HG03565 (cell line): ENCODE measurements around the gene SELENOV.

ENCODE experiments used
- ATAC-seq: cut with Tn5 transposase; IDR thresholded peaks from one replicate; pipeline ENCODE4 v1.9.1; 2021; ENCODE audit warnings: mild to moderate bottlenecking, moderate library complexity; ENCODE audit not compliant: unreplicated experiment

The SELENOV gene

DNA sequence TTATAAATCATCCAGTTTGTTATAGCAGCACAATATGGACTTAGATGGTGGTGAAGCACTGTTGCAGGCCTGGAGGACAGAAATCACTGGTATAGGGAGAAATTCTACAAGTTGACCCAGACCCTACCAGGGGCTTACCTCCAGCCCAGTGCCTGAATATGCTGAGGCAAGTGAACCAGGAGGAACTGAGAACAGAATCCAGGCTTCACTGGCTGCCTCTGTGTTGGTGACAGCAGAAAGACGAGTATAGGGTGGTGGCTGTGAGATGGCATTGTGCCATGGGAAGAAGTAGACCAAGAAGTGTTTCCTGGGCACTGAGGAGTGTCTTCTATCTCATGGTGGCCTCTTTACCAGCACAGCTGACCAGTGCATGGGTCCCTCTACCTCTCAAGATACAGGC, 40.9 kb downstream of the SELENOV start:
- ATAC-seq = no peak

DNA sequence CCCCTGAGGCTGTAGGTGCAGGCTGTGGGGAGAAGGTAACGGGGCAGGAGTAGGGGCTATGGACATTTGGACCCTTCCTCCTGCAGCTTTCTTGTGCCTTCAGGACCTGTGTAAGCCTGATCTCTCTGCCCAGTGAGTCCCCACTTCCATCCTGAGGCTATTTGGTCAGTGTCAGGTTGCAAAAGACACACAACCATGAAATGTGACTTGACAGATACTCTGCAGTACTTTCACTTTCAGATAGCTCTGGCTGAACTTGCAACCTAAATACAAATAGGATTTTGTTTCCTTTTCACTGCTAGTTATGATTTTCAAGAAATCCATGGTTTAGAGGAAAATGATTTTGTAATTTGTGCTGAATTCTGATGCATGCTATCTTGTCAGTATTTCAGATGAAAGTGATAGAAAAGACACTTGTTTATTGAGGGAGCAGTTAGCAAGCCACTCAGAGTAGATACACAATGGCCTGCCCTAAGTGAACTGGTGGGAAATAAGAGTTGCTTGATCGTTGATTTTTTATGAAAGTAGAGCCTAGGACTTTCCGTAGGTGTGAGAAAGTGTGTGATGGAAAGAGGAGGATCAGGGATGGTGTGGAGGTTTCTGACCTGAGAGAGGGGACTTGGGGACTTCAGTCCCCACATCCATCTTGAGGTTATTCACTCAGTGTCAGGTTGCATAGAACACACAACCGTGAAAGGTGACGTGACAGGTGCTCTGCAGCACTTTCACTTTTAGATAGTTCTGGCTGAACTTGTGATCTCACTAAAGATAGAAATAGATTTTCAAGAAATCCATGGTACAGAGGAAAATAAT, 43.1 kb downstream of the SELENOV start:
- ATAC-seq = no peak

DNA sequence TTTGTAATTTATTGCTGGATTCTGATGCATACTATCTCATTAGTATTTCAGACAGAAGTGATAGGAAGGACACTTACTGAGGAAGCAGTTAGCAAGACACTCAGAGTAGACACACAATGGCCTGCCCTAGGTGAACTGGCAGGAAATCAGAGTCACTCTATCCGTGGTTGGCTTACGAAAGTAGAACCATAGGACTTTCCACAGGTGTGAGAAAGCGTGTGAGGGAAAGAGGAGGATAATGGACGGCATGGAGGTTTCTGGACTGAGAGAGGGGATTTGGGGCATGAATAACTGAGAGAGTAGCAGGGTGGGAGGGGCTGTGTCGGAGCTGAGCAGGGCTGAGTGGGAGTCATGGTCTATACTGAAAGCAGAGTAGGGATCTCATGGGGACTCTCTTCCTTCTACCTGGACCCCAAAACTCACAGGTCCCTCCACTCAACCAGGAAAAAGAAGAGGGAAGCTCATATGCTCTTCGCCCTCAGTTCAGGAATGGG, 43.7 kb downstream of the SELENOV start:
- no peak for ATAC-seq

DNA sequence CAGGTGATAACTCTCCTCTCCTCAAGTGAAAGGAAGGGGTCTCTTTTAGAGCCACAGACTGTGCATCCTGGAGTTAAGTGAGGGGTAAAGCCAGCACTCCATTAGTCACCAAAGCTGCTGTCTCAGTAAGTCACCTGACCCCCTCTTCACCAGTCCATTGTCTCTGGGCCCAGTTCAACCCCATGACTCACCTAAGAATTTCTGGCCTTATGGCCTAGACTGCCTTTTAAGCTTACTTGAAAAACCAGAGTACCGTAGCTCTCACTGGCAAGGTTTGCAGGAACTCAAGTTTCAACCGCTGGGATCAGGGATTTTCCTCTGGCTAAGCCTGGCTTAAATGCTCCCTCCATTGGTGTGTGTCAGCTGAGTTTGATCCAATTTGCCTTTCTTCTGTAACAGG, 48.5 kb downstream of the SELENOV start:
- no peak for ATAC-seq

DNA sequence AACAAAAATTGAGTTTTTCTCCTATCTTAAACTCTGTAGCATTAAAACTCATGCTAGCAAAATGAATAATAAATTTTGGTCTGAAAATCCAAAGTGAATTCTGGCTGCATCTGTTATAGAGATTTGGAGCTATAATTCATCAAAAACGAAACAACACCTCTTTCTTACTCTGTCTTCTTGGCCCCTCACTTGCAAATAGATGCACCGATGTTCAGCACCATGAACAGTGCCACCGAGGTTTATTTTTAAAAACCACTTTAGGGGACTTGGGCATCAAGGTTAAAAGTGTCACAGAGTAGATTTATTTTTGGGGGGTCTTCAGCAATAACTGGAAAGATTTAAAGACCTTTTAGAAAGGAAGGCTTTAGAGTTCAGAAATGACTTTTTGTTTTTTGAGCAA, 51.1 kb downstream of the SELENOV start:
- ATAC-seq = no peak

DNA sequence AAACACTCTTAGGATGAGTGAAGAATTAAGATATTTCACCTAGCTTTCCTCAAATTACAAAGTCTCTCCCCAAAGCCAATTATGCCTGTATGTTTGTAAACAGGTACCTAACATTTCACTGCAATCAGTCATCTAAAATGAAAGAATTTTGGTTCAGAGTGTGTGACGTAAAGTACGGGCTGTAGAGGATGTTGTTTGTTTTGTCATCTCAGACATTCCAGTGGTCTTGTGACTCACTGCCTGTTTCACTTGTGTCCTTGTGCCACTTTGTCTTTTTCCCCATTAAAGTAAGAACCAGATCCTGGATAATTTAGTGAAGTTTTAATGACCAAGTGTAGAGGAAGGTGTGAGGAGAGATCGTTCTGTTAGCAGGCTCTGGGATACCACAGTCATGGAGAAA, 53.7 kb downstream of the SELENOV start:
- ATAC-seq = no peak
